ENCODE measurements around the gene PHTF1.

The PHTF1 gene

DNA sequence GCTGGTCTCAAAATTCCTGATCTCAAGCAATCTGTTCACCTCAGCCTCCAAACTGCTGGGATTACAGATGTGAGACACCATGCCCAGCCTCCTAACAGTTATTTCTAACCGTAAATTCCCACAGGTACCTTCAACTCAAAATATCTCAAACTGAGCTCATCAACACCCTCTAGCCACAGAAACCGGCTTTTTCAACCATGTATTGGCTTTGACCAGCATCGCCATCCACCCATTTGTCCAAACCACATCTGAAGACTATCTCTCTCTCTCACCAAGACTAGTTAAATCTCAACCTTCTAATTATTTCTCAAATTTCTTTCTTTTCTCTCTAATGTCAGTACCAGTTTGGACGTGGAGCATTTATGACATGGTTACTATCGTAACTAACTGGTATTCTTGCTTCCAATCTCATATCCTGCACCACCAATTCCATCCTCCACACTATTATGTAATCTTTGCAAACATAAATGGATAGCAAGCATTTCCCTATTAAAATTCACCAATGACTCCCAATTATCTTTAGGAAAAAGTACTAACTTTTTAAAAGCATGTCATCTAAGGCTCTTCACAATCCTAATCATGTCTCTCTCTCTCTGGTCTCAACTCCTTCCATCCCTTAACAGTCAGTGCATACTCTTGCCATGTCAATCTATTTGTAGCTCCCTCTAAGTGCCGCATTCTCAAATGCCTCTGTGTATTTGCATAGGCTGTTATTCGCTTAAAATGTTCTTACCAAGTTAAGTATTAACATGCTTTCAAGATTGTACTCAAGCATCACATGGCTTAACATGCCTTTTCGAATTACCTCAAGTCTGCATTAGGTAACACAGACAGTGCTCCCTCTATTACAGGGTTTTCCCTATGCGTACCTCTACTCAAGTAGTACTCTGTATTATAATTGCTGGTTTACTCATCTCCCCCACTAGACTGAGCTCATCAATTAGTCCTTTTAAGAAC lies 34.9 kb upstream of the PHTF1 start:
- TF ChIP-seq, protein P1, sequence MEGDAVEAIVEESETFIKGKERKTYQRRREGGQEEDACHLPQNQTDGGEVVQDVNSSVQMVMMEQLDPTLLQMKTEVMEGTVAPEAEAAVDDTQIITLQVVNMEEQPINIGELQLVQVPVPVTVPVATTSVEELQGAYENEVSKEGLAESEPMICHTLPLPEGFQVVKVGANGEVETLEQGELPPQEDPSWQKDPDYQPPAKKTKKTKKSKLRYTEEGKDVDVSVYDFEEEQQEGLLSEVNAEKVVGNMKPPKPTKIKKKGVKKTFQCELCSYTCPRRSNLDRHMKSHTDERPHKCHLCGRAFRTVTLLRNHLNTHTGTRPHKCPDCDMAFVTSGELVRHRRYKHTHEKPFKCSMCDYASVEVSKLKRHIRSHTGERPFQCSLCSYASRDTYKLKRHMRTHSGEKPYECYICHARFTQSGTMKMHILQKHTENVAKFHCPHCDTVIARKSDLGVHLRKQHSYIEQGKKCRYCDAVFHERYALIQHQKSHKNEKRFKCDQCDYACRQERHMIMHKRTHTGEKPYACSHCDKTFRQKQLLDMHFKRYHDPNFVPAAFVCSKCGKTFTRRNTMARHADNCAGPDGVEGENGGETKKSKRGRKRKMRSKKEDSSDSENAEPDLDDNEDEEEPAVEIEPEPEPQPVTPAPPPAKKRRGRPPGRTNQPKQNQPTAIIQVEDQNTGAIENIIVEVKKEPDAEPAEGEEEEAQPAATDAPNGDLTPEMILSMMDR (IDR thresholded peaks at IDR 0.05): no peak

DNA sequence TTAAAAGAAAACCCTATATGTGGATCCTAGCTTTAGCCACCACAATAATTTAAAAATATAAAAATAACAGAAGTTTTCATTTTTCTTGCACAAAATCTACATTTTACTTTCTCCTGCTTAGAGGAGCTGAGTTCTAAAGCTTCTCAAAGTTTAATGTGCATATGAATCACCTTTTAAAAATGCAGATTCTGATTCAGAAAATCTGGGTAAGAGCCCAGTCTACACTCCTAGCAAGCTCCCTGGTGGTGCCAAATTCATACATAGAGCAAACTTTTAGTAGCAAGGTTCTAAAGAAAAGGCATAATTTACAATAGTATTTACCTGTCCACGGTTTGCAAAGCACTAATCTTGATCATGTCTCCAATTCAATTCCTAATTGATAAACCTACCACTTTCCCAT lies 33.7 kb upstream of the PHTF1 start:
- Histone ChIP-seq H2AFZ (no peak overlapping the region), H3K9ac (no peak overlapping the region), H3K27me3 (ENCODE audit: control insufficient read depth, insufficient read depth, low read length) (no peaks in the 10 kb centered on the region), H3K79me2 (peaks cover 15% of the 10 kb centered on the region), H3K27ac (no peak overlapping the region), H3K4me1 (no peaks in the 10 kb centered on the region), H3K9me3 (ENCODE audit: control insufficient read depth, low read length) (no peaks in the 10 kb centered on the region), H3K4me2 (ENCODE audit: low read length) (no peak overlapping the region), H3K36me3 (ENCODE audit: control insufficient read depth, insufficient read depth, low read length) (no peaks in the 10 kb centered on the region), H3K4me3 (ENCODE audit: low read depth, low read length) (no peak overlapping the region)
- TF ChIP-seq, protein P1 (IDR thresholded peaks at IDR 0.05): no peak

More for the DNA sequence above, 34.9 kb upstream of the PHTF1 start:
- Histone ChIP-seq H3K4me1 (no peaks in the 10 kb centered on the region), H3K9me3 (ENCODE audit: control insufficient read depth, low read length) (no peaks in the 10 kb centered on the region), H3K27ac (no peak overlapping the region), H3K4me2 (ENCODE audit: low read length) (no peak overlapping the region), H3K27me3 (ENCODE audit: control insufficient read depth, insufficient read depth, low read length) (no peaks in the 10 kb centered on the region), H2AFZ (no peak overlapping the region), H3K36me3 (ENCODE audit: control insufficient read depth, insufficient read depth, low read length) (no peaks in the 10 kb centered on the region), H3K9ac (no peak overlapping the region), H3K79me2 (peaks cover 16% of the 10 kb centered on the region), H3K4me3 (ENCODE audit: low read depth, low read length) (no peak overlapping the region)

DNA sequence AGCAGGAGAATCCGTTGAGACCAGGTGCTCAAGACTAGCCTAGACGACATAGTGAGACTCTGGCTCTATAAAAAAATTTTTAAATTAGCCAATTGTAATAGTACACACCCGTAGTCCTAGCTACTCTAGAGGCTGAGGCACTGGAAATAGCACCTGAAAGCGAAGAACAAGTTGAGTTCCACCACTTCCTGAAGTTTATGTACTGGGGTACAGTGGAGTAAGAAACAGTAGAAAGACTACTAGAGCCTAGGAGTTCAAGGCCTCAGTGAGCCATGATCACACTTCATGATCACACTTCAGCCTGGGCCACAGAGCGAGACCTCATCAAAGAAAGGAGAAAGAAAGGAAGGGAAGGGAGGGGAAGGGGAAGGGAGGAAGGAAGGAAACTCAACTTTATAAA lies 33.2 kb upstream of the PHTF1 start:
- Histone ChIP-seq H3K27ac (no peak overlapping the region), H3K9ac (no peak overlapping the region), H3K27me3 (ENCODE audit: control insufficient read depth, insufficient read depth, low read length) (no peaks in the 10 kb centered on the region), H3K4me3 (ENCODE audit: low read depth, low read length) (no peak overlapping the region), H3K36me3 (ENCODE audit: control insufficient read depth, insufficient read depth, low read length) (no peaks in the 10 kb centered on the region), H2AFZ (no peak overlapping the region), H3K4me2 (ENCODE audit: low read length) (no peak overlapping the region), H3K9me3 (ENCODE audit: control insufficient read depth, low read length) (no peaks in the 10 kb centered on the region), H3K79me2 (peaks cover 15% of the 10 kb centered on the region), H3K4me1 (no peaks in the 10 kb centered on the region)
- TF ChIP-seq, protein P1 (IDR thresholded peaks at IDR 0.05): no peak

DNA sequence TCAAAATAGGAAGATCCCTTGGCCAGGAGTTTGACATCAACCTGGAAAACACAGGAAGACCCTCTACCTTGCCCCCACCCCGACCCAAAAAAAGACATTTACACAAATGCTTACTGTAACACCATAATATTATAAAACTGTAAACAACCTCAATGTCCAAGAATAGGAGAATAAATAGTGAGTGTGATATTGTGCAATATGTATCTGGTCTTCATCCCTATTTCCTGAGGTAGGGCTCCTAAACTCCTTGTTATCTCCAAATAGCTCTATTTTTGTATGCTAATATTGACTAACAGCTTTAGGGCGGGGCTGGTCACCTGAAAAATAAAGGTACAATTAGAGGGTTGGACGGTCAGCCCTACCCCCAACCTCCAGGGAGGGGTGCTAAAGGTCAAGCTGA lies 29.5 kb upstream of the PHTF1 start:
- Histone ChIP-seq H3K27ac (no peak overlapping the region), H3K9ac (no peak overlapping the region), H3K4me2 (ENCODE audit: low read length) (no peak overlapping the region), H2AFZ (no peak overlapping the region), H3K9me3 (ENCODE audit: control insufficient read depth, low read length) (no peaks in the 10 kb centered on the region), H3K79me2 (peaks cover 12% of the 10 kb centered on the region), H3K36me3 (ENCODE audit: control insufficient read depth, insufficient read depth, low read length) (no peaks in the 10 kb centered on the region), H3K4me1 (peaks cover 9% of the 10 kb centered on the region), H3K4me3 (ENCODE audit: low read depth, low read length) (no peak overlapping the region), H3K27me3 (ENCODE audit: control insufficient read depth, insufficient read depth, low read length) (no peaks in the 10 kb centered on the region)
- TF ChIP-seq, protein P1 (IDR thresholded peaks at IDR 0.05): no peak
